HCT116 (cell line): ENCODE data around the gene OST4. TPM values are rescaled to one million over a fixed set of nuclear protein-coding genes. Genes with fewer than 3 reads are reported as not detected.

ENCODE experiments used
- CTCF ChIP-seq, 3 experiments: fragments of 200-600 bp in 1 of 3; sonication (generic) in 1 of 3; IDR thresholded peaks in 2 of 3; conservative IDR thresholded peaks in 1 of 3; 2 replicates each; pipeline ENCODE4 v1.5.1; 2012 to 2017; ENCODE audit warnings: low read depth in 2 of 3, low read length in 2 of 3, antibody characterized with exemption in 1 of 3, borderline replicate concordance in 1 of 3, control low read depth in 1 of 3, mild to moderate bottlenecking in 1 of 3, mixed read lengths in 1 of 3, mixed run types in 1 of 3, moderate library complexity in 1 of 3; ENCODE audit not compliant: insufficient read depth in 1 of 3
- EGR1 ChIP-seq: IDR thresholded peaks from 2 replicates; pipeline ENCODE4 v1.6.1; 2012; ENCODE audit warnings: low read depth
- RAD21 ChIP-seq: IDR thresholded peaks from 2 replicates; pipeline ENCODE4 v1.6.1; 2012; ENCODE audit warnings: low read depth, mild to moderate bottlenecking
- REST ChIP-seq: IDR thresholded peaks from 2 replicates; pipeline ENCODE4 v1.6.1; 2012; ENCODE audit warnings: low read depth
- SIN3A ChIP-seq: IDR thresholded peaks from 2 replicates; pipeline ENCODE4 v1.6.1; 2012; ENCODE audit warnings: low read depth
- ZBTB33 ChIP-seq: IDR thresholded peaks from 2 replicates; pipeline ENCODE4 v1.6.1; 2011; ENCODE audit warnings: mild to moderate bottlenecking, low read length, moderate library complexity; ENCODE audit not compliant: insufficient replicate concordance; ENCODE audit errors: extremely low read depth
- ZFX ChIP-seq: fragments of 450-650 bp; IDR thresholded peaks from 2 replicates; pipeline ENCODE4 v1.6.1; 2017
- total RNA-seq: library from RNA; stranded (reverse); gene quantifications from one replicate; pipeline ENCODE4 v1.2.1, GENCODE V29; 2021; ENCODE audit not compliant: unreplicated experiment

The OST4 gene
- total RNA-seq, 1 experiment from 2014 or later = 187 TPM

GRCh38 chr2:27032495-27033252, 38.8 kb downstream of the OST4 start, which contains the start of gene TMEM214 (continued):
- TF ChIP-seq REST = no peak
- no peak for TF ChIP-seq RAD21
- TF ChIP-seq EGR1 = 0 out of 2 replicates have a peak, but pooled peaks have one; percentile 3
- TF ChIP-seq ZFX = peak; percentile 76
- TF ChIP-seq SIN3A = peak; percentile 78
- TF ChIP-seq ZBTB33 = peak; percentile 75
- TF ChIP-seq CTCF (IDR thresholded peaks at IDR 0.05 in 2 of 3, conservative IDR thresholded peaks at IDR 0.05 in 1 of 3; ENCODE audit: borderline replicate concordance in 1 of 3, insufficient read depth in 1 of 3, low read depth in 2 of 3, low read length in 2 of 3) = no peak
